Measurements from ENCODE around the gene TSHZ2.

Gene TSHZ2

GRCh38 chr20:53403029-53403428, 430.9 kb downstream of the TSHZ2 start:
- H3K27ac ChIP-seq = no peak overlapping the region
- no peak for TF ChIP-seq ZFX (IDR thresholded peaks at IDR 0.05; ENCODE audit: borderline replicate concordance)
- TF ChIP-seq CTCF (IDR thresholded peaks at IDR 0.05) = no peak

- TF ChIP-seq CTCF (IDR thresholded peaks at IDR 0.05) (no peak), ZFX (IDR thresholded peaks at IDR 0.05; ENCODE audit: borderline replicate concordance) (no peak)
- H3K27ac ChIP-seq = no peak overlapping the region
Observed at GRCh38 chr20:53405139-53405538, 433.0 kb downstream of the TSHZ2 start.

- TF ChIP-seq CTCF (IDR thresholded peaks at IDR 0.05) (no peak), ZFX (IDR thresholded peaks at IDR 0.05; ENCODE audit: borderline replicate concordance) (no peak)
- no peak overlapping the region for H3K27ac ChIP-seq
Observed at GRCh38 chr20:53406580-53406979, 434.4 kb downstream of the TSHZ2 start.

DNA sequence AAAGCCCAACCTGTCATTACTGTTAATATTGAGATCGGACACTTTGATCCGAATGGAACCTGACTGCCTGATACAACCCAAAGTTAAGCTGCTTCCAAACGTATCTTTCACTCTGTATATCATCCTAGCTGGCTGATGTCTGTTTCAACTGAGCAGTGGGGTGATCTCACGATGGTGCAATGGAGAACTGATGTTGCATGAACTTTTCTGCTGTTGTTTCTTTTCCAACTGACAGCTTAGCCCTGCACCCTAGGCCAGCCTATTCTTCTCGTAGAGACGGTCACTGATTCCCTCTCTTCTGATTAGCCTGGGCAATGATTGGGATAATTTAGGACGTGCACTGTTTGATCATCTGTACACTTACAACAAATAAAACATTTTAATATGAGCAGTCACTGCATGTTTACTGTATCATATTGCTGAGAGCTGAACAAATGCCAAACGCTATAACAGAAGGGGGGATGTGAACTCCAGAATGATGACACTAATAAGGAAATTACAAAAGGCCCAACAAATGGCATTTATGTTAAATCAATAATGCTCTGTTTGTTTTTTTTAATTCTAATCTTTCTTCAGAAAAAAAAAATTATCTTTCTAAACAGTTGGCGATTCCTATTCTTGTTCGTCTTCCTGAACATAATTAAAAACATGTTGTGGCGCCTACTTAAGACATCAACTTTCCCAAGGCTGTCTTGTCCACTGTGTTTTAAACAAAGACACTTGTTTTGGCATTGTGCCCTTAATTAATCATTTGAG, 436.7 kb downstream of the TSHZ2 start:
- H3K27ac ChIP-seq = no peak overlapping the region

GRCh38 chr20:53409447-53409717, 437.2 kb downstream of the TSHZ2 start:
- TF ChIP-seq CTCF (IDR thresholded peaks at IDR 0.05) = no peak
- no peak for TF ChIP-seq ZFX (IDR thresholded peaks at IDR 0.05; ENCODE audit: borderline replicate concordance)
- H3K27ac ChIP-seq = no peak overlapping the region

More for the DNA sequence above, 436.7 kb downstream of the TSHZ2 start:
- TF ChIP-seq ZFX (IDR thresholded peaks at IDR 0.05; ENCODE audit: borderline replicate concordance) (no peak), CTCF (IDR thresholded peaks at IDR 0.05) (no peak)

GRCh38 chr20:53411129-53411528, 439.0 kb downstream of the TSHZ2 start:
- H3K27ac ChIP-seq = no peak overlapping the region
- TF ChIP-seq CTCF (IDR thresholded peaks at IDR 0.05) (no peak), ZFX (IDR thresholded peaks at IDR 0.05; ENCODE audit: borderline replicate concordance) (no peak)

DNA sequence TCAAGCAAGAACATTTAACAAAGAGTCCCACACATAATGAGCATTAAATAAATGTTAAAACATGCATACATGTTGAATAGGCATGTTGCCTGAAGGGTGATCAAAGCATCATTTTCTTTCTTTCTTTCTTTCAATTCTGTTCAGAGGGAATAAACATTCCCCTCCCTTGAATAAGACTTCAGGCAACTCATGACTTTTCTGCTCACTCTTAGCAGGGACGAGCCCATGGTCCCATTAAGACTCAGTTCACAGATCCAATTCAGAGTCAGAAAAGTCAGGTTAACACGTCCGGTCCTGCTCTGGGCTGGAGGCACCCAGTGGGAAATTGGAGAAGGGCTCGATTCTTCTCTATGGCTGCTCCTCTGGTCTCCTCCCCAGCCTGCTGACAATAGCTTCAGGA, 439.7 kb downstream of the TSHZ2 start:
- no peak overlapping the region for H3K27ac ChIP-seq
- TF ChIP-seq ZFX (IDR thresholded peaks at IDR 0.05; ENCODE audit: borderline replicate concordance) = no peak
- no peak for TF ChIP-seq CTCF (IDR thresholded peaks at IDR 0.05)
